T-helper 1 cell treated with Interleukin-12 subunit alpha and Interleukin-12 subunit beta and Interleukin-4 antibody, amounts not matched to agents 30 ng/mL and 1 ng/mL, for 36 hours (primary cell): ENCODE results near the gene ARID3A. TPM values are rescaled to one million over a fixed set of nuclear protein-coding genes. Genes with fewer than 3 reads are reported as not detected.

ENCODE experiments used
- intact Hi-C: fragments of 100-400 bp; cut with micrococcal nuclease; formaldehyde crosslinking; loops from one replicate; pipeline ENCODE4 v1.15.1; 2024
- total RNA-seq: library from RNA; stranded (reverse); gene quantifications from 2 replicates; pipeline ENCODE4 v1.2.3, GENCODE V29; 2022

Gene ARID3A
- total RNA-seq, 1 donor from 2014 or later: 28.9 TPM

DNA sequence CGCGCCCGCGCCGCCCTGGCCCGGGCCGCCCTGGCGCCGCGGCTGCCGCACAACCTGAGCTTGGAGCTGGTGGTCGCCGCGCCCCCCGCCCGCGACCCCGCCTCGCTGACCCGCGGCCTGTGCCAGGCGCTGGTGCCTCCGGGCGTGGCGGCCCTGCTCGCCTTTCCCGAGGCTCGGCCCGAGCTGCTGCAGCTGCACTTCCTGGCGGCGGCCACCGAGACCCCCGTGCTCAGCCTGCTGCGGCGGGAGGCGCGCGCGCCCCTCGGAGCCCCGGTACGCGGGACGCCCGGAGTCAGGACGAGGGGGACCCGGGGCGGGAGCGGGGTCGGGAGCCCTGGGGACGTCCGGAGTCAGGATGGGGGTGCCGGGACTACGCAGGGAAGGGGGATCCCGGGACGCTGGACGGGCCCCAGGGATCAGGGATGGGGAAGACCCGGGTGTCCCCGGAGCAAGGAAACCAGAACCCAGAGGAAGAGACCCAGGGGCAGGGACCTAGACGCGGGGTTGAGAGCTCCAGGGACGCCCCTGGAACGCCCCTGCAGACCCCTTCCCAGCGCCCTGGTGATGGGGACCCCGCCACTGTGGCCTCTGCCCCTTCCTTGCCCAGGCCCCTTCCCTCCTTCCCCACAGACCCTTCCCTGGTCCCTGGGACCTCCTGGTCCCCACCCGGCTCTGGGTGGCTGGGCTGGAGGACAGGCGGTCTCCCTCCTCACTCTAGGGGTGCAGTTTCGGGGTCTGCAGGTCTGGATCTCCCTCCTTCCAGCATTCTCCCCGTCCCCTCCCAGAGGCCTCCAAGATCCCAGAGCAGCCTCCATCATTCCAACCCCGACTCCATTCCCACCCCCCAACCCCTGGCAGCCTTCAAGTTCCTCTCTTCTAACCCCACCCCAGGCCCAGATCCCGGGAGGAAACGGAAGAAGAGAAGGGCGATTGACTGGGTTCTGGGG is 75.0 kb downstream of the ARID3A start:
- intact Hi-C loops: loop anchor here (1.0 kb wide), 4 partner anchors 19 to 231 kb away; no protein-coding TSS in a partner anchor

DNA sequence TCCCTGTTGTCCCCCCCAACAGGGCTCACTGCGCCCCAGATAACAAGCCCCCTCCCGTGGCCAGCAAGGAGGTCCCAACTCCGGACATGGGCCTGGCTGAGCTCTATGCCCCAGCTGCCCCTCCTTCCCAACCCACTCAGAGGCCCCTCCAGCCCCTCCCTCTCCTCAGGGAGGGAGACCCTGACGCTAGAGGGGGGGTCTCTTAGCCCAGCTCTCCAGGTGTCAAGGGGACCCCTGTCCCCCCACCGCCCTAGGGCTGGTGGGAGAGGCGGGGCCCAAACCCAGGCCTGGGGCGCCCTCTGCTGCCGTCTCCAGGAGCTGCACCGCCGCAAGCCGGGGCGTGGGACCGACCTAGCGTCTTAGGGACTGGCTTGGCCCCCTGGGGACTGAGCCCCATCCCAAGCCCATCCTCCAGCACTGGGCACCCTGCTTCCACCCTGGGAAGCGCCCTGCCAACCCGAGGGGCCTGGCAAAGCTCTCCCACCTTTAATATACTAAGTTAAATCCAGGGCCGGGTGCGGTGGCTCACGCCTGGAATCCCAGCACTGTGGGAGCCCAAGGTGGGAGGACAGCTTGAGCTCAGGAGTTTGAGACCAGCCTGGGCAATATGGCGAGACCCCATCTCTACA is 75.8 kb downstream of the ARID3A start:
- intact Hi-C loops: loop anchor here (1.0 kb wide), 4 partner anchors 19 to 231 kb away; no protein-coding TSS in a partner anchor

DNA sequence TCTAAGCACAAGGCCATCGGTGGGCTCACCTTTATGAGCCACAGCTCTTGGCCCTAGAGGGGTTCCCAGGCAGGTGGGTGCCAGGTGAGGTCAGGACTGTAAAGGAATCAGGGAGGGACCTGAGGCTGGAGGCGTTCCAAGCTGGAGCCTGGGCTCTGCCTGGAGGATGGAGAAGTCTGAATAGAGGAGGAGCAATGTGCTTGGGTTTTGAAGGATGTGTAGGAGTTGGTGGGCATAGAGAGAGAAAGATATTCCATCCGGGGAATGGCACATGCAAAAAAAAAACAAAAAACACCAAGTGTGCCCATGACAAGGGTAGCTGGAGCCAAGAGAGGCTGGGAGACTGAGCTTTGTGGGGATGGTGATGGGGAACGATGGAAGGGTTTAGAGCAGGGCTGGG is 76.8 kb downstream of the ARID3A start:
- intact Hi-C loops: no loop called here

DNA sequence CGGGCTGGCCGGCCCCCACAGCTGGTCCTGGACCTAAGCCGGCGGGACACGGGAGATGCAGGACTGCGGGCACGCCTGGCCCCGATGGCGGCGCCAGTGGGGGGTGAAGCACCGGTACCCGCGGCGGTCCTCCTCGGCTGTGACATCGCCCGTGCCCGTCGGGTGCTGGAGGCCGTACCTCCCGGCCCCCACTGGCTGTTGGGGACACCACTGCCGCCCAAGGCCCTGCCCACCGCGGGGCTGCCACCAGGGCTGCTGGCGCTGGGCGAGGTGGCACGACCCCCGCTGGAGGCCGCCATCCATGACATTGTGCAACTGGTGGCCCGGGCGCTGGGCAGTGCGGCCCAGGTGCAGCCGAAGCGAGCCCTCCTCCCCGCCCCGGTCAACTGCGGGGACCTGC is 77.4 kb downstream of the ARID3A start:
- intact Hi-C loops: no loop called here

DNA sequence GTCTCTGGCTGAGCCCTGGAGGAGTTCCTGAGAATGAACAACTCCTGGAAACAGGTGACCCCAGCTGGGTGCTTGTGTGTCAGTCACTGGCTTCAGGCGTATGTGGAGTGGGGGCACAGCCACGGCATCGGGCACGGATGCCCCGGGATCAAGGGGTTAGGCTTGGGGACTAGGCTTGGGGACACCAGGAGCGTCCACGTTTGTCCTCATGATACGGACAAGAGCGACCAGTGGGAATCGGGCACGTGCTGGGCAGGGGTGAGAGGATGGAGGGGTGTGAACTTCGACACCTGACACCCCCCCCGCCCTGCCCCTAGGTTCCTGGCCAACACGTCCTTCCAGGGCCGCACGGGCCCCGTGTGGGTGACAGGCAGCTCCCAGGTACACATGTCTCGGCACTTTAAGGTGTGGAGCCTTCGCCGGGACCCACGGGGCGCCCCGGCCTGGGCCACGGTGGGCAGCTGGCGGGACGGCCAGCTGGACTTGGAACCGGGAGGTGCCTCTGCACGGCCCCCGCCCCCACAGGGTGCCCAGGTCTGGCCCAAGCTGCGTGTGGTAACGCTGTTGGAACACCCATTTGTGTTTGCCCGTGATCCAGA is 78.5 kb downstream of the ARID3A start:
- intact Hi-C loops: no loop called here

DNA sequence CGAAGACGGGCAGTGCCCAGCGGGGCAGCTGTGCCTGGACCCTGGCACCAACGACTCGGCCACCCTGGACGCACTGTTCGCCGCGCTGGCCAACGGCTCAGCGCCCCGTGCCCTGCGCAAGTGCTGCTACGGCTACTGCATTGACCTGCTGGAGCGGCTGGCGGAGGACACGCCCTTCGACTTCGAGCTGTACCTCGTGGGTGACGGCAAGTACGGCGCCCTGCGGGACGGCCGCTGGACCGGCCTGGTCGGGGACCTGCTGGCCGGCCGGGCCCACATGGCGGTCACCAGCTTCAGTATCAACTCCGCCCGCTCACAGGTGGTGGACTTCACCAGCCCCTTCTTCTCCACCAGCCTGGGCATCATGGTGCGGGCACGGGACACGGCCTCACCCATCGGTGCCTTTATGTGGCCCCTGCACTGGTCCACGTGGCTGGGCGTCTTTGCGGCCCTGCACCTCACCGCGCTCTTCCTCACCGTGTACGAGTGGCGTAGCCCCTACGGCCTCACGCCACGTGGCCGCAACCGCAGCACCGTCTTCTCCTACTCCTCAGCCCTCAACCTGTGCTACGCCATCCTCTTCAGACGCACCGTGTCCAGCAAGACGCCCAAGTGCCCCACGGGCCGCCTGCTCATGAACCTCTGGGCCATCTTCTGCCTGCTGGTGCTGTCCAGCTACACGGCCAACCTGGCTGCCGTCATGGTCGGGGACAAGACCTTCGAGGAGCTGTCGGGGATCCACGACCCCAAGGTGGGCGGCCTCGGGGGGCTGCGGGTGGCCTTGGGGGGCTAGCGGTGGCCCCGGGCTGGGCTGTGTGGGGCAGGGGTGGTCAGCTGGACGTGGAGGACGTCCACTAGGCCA is 79.2 kb downstream of the ARID3A start:
- intact Hi-C loops: no loop called here

DNA sequence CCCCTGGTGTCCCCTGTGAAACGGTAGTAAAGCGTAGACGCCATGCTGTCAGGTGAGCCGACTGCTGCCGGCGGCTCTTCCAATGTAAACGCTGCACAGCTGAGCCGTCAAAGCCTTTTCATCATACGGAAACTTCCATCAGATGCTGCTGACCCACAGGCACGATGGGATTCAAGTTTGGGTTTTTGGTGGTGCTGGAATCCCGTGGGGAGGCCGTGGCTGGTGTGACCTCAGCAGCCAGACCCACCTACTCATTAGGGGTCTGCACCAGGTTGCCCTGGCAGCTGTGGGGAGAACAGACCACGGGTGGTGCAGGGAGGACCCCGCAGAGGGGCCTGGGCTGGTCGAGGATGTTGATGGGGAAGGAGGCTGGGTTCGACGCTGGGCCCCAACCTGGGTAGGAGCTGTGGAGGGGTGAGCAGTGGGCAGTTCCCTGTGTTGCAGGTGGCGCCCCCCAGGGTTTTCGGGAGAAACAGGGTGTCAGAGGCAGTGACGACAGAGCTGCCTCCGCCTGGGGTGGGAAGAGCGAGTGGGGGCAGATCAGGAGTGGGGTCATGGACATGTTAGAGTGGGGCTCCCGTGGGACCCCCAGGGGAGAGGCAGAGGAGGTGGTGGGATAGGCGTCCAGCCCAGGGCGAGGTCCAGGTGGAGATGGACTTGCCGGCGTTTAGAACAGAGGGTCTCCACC is 81.0 kb downstream of the ARID3A start:
- intact Hi-C loops: no loop called here

DNA sequence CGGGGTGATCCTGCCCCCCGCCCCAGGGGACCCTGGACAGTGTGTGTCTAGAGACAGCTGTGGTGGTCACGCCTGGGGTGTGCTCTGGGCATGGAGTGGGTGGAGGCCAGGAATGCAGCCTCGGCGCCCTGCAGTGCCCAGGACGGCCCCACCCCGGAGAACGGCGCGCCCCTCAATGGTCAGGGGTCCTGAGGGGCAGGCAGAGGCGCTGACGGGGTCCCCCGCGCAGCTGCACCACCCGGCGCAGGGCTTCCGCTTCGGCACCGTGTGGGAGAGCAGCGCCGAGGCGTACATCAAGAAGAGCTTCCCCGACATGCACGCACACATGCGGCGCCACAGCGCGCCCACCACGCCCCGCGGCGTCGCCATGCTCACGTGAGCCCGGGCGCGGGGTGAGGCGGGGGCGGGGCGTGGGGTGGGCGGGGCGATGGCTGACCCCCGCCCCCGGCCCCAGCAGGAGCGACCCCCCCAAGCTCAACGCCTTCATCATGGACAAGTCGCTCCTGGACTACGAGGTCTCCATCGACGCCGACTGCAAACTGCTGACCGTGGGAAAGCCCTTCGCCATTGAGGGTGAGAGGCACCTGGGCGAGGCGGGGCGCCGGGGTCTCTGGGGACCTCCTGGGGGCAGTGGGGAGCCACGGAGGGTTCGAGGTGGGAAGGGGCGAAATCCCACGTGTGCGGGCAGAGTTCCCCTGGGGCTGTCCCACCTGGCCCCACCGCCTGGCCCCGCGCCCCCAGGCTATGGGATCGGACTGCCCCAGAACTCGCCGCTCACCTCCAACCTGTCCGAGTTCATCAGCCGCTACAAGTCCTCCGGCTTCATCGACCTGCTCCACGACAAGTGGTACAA is 81.8 kb downstream of the ARID3A start:
- intact Hi-C loops: no loop called here

DNA sequence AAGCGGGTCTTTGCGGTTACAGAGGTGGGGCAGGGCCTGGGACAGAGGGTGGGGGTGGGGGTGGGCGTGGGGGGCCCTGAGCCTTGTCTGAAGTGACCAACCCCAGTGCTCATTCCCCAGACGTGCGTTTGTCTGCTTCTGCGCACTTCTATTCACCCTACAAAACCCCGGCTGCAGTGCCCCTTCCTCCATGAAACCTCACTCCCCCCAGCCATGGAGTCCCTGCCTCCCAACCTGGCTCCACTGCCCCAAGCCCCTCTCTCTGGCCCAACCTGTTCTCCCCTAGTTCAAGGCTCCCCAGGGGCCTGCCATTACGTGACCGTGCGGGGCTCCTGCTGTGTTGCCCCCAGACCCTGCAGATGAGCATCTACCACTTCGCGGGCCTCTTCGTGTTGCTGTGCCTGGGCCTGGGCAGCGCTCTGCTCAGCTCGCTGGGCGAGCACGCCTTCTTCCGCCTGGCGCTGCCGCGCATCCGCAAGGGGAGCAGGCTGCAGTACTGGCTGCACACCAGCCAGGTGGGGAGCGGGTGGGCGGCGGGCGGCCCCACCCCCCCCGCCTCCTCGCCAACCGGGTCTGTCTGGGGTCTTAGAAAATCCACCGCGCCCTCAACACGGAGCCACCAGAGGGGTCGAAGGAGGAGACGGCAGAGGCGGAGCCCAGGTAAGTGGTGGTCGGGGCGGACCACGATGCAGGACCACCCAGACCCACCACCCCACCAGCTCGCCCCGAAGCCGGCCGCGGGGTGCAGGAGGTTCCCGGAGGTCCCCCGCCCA is 82.6 kb downstream of the ARID3A start:
- intact Hi-C loops: no loop called here

DNA sequence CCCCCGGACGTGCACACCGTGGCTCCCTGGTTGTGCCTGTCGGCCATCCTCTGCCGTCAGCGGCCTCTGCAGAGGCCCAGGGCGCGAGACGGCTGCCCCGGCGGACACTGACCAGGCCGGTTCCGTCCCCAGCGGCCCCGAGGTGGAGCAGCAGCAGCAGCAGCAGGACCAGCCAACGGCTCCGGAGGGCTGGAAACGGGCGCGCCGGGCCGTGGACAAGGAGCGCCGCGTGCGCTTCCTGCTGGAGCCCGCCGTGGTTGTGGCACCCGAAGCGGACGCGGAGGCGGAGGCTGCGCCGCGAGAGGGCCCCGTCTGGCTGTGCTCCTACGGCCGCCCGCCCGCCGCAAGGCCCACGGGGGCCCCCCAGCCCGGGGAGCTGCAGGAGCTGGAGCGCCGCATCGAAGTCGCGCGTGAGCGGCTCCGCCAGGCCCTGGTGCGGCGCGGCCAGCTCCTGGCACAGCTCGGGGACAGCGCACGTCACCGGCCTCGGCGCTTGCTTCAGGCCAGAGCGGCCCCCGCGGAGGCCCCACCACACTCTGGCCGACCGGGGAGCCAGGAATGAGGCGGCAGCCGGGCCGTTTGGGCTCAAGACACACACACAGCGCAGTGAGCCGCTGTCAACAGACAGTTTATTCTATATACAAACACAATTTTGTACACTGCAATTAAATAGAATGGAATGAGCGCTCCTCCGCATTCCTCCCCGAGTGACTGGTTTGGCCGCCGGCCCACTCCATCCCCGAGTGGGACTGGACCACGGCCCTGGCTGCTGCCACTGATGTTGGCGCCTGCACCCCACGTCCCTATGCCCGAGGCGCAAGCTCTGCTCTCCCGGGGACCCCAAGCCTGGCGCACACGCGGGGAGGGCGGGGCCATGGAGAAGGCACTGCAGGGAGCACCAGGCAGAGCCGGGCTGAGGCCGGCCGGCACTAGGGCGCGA is 83.5 kb downstream of the ARID3A start:
- intact Hi-C loops: no loop called here

DNA sequence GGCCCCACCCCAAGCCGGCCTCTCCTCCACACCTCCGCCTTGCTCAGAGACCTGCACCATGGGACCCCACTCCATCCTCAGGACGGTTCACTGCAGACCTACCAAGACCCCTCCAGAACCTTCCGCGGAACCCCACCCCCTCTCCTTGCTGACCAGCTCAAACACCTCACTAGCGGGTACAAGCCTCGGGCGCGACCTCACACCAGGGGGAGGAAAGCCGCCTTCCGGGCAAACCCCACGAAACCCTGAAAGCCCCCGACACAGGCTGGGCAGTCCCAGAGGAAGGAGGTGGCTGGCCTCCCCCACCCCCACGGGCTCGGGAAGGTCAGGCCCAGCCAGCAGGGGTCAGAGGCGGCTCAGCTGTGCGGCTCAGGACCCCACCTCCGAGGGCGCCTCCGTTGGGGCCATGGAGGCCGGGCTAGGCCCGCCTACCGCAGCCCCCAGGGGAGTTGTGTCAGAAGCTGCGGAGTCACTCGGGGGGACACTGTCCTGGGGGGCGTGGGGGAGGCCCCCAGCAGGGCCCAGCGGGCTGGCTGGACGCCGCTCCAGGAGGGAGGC is 84.2 kb downstream of the ARID3A start:
- intact Hi-C loops: no loop called here

DNA sequence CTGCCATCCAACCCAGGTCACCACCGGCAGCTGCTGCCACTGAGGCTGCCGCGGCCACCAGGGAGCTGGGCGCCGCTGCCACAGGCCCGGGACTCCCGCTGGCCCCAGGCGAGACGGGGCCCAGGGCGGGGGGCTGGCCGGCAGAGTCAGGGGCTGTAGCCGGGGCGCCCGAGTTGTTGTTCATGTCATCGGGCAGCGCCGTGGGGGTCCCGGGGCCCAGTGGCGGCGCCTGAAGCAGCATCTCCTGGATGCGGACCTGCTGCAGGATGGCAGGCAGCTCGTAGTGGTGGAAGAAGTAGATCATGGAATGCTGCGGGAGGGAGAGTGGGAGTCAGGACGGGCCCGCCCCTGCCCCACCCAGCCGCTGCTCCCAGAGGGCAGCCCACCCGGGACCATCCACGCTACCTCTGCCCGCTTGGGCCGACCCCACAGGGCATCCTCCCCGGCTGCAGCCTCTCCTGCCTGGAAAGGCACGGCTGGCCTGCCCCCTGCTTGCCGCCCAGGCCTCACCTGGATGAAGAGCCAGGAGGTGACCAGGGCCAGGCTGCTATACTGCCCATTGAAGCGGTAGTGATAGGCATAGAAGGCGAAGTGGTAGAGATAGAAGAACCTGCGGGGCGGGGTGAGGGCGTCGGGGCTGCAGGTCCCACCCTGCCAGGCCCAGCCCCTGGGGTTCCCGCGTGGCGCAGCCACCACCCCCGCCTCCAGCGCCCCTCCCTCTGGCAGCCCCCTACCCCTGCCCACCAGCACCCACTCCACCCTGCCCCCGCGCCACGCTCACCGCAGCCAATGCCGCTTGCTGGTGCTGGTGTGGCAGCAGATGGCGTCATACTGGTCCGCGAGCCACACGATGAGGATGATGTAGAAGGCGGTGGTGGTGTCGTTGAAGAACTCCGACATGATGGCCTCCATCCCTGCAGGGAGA is 85.0 kb downstream of the ARID3A start:
- intact Hi-C loops: no loop called here

DNA sequence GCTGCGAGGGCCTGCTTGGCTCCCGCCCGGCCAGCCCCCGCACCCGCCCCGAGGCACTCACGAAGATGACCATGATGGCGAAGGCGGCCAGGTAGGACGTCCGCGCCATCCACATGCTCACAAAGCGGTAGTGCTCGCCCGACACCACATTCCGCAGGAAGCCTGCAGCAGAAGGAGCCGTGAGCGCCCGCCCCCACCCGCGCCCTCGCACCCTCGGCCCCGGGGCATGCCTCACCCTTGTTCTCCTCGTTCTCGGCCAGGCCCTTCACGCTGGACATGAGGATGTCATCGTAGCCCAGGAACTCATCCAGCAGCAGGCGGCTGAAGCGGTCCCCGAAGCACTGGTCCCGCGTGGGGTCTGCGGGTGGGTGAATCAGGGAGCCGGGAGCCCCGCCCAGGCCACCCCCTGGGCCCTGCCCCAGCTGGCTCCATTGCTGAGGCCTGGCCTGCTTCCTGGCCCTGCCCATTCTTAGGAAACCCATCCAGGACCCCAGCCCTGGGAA is 86.0 kb downstream of the ARID3A start:
- intact Hi-C loops: no loop called here

DNA sequence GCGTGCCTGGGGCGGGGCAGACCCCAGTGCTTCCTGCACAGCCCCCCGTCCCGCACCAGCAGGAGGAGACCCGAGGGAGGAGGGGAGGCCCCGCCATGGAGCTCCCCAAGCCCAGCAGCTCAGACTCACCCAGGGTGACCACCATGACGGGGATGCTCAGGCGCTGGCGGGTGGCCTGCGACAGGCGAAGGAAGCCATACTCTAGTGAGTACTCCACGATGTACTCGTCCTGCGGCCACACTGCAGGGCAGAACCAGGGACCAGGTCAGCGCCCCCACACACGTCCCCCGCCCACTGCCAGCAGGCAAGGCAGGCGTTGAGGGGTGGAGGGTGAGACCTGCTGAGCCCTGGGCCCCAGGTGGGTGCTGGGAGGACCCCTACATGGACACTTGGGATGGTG is 86.5 kb downstream of the ARID3A start:
- intact Hi-C loops: no loop called here

DNA sequence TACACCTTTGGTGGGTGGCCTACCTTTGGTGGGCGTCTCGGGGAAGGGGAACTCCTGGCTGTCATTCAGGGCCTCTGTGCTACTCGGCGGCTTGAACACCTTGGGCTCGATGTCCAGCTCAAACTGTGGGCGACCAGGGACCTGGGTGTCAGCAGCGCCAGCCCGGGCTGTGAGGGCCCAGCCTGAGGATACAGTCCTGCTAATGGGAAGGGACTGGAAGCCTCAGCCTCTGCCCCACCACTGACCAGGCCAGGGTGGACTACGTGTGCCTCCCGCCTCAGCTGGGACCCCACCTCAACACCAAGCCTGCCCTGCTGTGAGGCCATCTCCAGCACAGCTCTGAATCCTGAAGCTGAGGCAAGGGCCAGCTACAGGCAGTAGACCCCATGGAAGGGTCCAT is 87.4 kb downstream of the ARID3A start:
- intact Hi-C loops: no loop called here
